ENCODE results near the gene KCNH1. TPM values are rescaled to one million over a fixed set of nuclear protein-coding genes. Genes with fewer than 3 reads are reported as not detected.

The KCNH1 gene
- polyA plus RNA-seq, 1 donor from 2014 or later: 3.9 TPM

GRCh38 chr1:210635108-210635507, 498.8 kb downstream of the KCNH1 start (continued):
- no peak for TF ChIP-seq EZH2 (IDR thresholded peaks at IDR 0.05; ENCODE audit: borderline replicate concordance, insufficient read depth, low read length, poor library complexity, severe bottlenecking)
- no peak for TF ChIP-seq TAF1 (IDR thresholded peaks at IDR 0.05; ENCODE audit: low read depth)

DNA sequence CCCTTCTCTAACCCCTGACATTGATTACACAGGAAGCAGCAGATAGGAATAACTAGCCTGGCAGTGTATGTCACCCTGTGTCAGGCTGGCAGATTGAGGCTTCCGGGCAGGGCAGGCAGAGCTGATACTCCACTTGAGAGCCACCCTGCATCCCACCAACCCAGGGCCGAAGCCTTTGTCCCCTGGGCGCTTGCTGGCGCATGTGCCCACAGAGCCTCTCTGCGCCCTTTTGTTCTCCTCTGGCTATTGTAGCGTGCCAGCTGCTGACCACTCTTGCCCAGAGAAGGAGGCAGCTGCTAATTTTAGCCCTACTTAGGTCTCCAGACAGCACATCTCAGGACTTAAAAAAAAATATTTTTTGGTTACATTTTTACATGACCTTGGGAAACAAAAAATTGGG, 500.3 kb downstream of the KCNH1 start:
- Histone ChIP-seq H4K20me1 (ENCODE audit: insufficient read depth) (no peaks in the 10 kb centered on the region), H3K4me3 (ENCODE audit: low read length) (no peak overlapping the region), H3K27me3 (ENCODE audit: insufficient read depth, low read depth, low read length) (no peaks in the 10 kb centered on the region), H3K36me3 (ENCODE audit: insufficient read depth, low read length) (no peaks in the 10 kb centered on the region), H3K4me2 (ENCODE audit: low read length) (no peak overlapping the region), H3K27ac (ENCODE audit: low read length) (no peak overlapping the region), H3F3A (ENCODE audit: insufficient read depth, low read length, poor library complexity, severe bottlenecking) (no peaks in the 10 kb centered on the region), H3K79me2 (replicated peaks; ENCODE audit: insufficient read depth, low read length) (no peaks in the 10 kb centered on the region), H2AFZ (ENCODE audit: low read depth, low read length) (no peak overlapping the region), H3K9me2 (ENCODE audit: insufficient read depth, low read length) (no peaks in the 10 kb centered on the region), H3K9ac (ENCODE audit: low read length) (no peak overlapping the region), H3K9me3 (ENCODE audit: low read length) (no peaks in the 10 kb centered on the region)
- TF ChIP-seq EP300 (conservative IDR thresholded peaks at IDR 0.05; ENCODE audit: poor library complexity, severe bottlenecking) (no peak), RAD21 (conservative IDR thresholded peaks at IDR 0.05) (no peak), SMC3 (conservative IDR thresholded peaks at IDR 0.05; ENCODE audit: poor library complexity) (no peak), EZH2 (IDR thresholded peaks at IDR 0.05; ENCODE audit: borderline replicate concordance, insufficient read depth, low read length, poor library complexity, severe bottlenecking) (no peak), POLR2AphosphoS5 (IDR thresholded peaks at IDR 0.05) (no peak)
- TF ChIP-seq, protein P1, sequence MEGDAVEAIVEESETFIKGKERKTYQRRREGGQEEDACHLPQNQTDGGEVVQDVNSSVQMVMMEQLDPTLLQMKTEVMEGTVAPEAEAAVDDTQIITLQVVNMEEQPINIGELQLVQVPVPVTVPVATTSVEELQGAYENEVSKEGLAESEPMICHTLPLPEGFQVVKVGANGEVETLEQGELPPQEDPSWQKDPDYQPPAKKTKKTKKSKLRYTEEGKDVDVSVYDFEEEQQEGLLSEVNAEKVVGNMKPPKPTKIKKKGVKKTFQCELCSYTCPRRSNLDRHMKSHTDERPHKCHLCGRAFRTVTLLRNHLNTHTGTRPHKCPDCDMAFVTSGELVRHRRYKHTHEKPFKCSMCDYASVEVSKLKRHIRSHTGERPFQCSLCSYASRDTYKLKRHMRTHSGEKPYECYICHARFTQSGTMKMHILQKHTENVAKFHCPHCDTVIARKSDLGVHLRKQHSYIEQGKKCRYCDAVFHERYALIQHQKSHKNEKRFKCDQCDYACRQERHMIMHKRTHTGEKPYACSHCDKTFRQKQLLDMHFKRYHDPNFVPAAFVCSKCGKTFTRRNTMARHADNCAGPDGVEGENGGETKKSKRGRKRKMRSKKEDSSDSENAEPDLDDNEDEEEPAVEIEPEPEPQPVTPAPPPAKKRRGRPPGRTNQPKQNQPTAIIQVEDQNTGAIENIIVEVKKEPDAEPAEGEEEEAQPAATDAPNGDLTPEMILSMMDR (IDR thresholded peaks at IDR 0.05; ENCODE audit: poor library complexity, severe bottlenecking): no peak

DNA sequence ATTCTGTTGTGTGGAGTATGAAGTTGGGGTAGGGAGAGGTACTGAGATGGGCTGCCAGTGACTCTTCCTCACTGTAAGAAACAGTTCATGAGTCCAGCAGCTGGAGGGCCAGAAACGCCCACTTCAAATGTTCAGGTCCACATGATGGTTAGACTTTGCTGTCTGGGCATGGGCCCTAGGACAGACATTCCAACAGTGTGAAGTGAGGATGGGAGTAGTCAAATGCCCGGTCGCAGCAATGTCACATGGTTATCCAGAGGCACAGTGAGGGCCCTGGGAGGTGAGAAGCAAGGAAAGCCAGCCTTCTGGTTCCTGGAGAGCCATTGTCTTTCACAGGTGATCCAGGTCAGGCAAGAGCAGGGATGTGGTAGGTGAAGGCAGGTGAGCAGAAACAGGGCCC, 500.8 kb downstream of the KCNH1 start:
- H3K27ac ChIP-seq (ENCODE audit: low read length): no peak overlapping the region
- no peak overlapping the region for H3K4me2 ChIP-seq (ENCODE audit: low read length)
- H3K27me3 ChIP-seq (ENCODE audit: insufficient read depth, low read depth, low read length): no peaks in the 10 kb centered on the region

More for the DNA sequence above, 500.8 kb downstream of the KCNH1 start:
- Histone ChIP-seq H3K79me2 (replicated peaks; ENCODE audit: insufficient read depth, low read length) (no peaks in the 10 kb centered on the region), H4K20me1 (ENCODE audit: insufficient read depth) (no peaks in the 10 kb centered on the region), H3K9ac (ENCODE audit: low read length) (no peak overlapping the region), H3K36me3 (ENCODE audit: insufficient read depth, low read length) (no peaks in the 10 kb centered on the region), H3F3A (ENCODE audit: insufficient read depth, low read length, poor library complexity, severe bottlenecking) (no peaks in the 10 kb centered on the region), H2AFZ (ENCODE audit: low read depth, low read length) (no peak overlapping the region), H3K4me3 (ENCODE audit: low read length) (no peak overlapping the region), H3K9me3 (ENCODE audit: low read length) (no peaks in the 10 kb centered on the region), H3K9me2 (ENCODE audit: insufficient read depth, low read length) (no peaks in the 10 kb centered on the region)
- no peak for TF ChIP-seq RAD21 (conservative IDR thresholded peaks at IDR 0.05)
- no peak for TF ChIP-seq TAF1 (IDR thresholded peaks at IDR 0.05; ENCODE audit: low read depth)
- TF ChIP-seq EZH2 (IDR thresholded peaks at IDR 0.05; ENCODE audit: borderline replicate concordance, insufficient read depth, low read length, poor library complexity, severe bottlenecking): no peak
- no peak for TF ChIP-seq EP300 (conservative IDR thresholded peaks at IDR 0.05; ENCODE audit: poor library complexity, severe bottlenecking)
- TF ChIP-seq MXI1 (conservative IDR thresholded peaks at IDR 0.05; ENCODE audit: poor library complexity, severe bottlenecking): no peak
- TF ChIP-seq, protein P1 (IDR thresholded peaks at IDR 0.05; ENCODE audit: poor library complexity, severe bottlenecking): no peak
- TF ChIP-seq POLR2AphosphoS5 (IDR thresholded peaks at IDR 0.05): no peak
- TF ChIP-seq SMC3 (conservative IDR thresholded peaks at IDR 0.05; ENCODE audit: poor library complexity): no peak
- TF ChIP-seq, protein P2, sequence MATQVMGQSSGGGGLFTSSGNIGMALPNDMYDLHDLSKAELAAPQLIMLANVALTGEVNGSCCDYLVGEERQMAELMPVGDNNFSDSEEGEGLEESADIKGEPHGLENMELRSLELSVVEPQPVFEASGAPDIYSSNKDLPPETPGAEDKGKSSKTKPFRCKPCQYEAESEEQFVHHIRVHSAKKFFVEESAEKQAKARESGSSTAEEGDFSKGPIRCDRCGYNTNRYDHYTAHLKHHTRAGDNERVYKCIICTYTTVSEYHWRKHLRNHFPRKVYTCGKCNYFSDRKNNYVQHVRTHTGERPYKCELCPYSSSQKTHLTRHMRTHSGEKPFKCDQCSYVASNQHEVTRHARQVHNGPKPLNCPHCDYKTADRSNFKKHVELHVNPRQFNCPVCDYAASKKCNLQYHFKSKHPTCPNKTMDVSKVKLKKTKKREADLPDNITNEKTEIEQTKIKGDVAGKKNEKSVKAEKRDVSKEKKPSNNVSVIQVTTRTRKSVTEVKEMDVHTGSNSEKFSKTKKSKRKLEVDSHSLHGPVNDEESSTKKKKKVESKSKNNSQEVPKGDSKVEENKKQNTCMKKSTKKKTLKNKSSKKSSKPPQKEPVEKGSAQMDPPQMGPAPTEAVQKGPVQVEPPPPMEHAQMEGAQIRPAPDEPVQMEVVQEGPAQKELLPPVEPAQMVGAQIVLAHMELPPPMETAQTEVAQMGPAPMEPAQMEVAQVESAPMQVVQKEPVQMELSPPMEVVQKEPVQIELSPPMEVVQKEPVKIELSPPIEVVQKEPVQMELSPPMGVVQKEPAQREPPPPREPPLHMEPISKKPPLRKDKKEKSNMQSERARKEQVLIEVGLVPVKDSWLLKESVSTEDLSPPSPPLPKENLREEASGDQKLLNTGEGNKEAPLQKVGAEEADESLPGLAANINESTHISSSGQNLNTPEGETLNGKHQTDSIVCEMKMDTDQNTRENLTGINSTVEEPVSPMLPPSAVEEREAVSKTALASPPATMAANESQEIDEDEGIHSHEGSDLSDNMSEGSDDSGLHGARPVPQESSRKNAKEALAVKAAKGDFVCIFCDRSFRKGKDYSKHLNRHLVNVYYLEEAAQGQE (IDR thresholded peaks at IDR 0.05; ENCODE audit: borderline replicate concordance): no peak

All from neural cell (in vitro differentiated cells).